HCT116 (cell line): ENCODE measurements around the gene GSN. TPM values are rescaled to one million over a fixed set of nuclear protein-coding genes. Genes with fewer than 3 reads are reported as not detected.

Experiments
- ATAC-seq: fragments of 200-7000 bp; cut with Tn5 transposase; 2 replicates; pipeline ENCODE4 v1.9.1; 2020; ENCODE audit warnings: mild to moderate bottlenecking, moderate library complexity
- BruUV-seq: library from RNA; stranded (reverse); fragments of 400-500 nt; replicated peaks from 2 replicates; lab custom pipeline; 2021; lab: Mats Ljungman, UMichigan
- CTCF ChIA-PET: fragments of 300-600 bp; sonication (Branson Sonifier 250); formaldehyde crosslinking; loops from one replicate; lab custom pipeline; 2021; ENCODE audit warnings: antibody characterized with exemption; lab: Charles Lee
- POLR2A ChIA-PET: fragments of 300-600, 350-600 bp; sonication (Branson Sonifier 250); formaldehyde crosslinking; loops from one replicate; lab custom pipeline; 2021; ENCODE audit warnings: antibody characterized with exemption; lab: Charles Lee
- RAD21 ChIA-PET, 2 experiments: fragments of 300-600 bp; sonication (Branson Sonifier 250); formaldehyde crosslinking; loops; one replicate each; lab custom pipeline; 2023; ENCODE audit warnings: low total read pairs in 2 of 2; ENCODE audit not compliant: uncharacterized antibody in 2 of 2, unreplicated experiment in 2 of 2, low non-redundant PET in 1 of 2; lab: Charles Lee
- DNase-seq: peaks from one replicate; pipeline ENCODE4 v3.0.0-alpha.2; 2010; ENCODE audit warnings: low read depth, low spot score
- H2AFZ ChIP-seq: fragments of 200-600 bp; shearing (Covaris generic), sonication (generic); 2 replicates; pipeline ENCODE4 v1.6.1; 2017; ENCODE audit warnings: low read depth, mixed run types, mixed read lengths, antibody characterized with exemption, low read length; ENCODE audit not compliant: poor library complexity, severe bottlenecking
- H3K27ac ChIP-seq: 2 replicates; pipeline ENCODE4 v1.5.1; 2012; ENCODE audit warnings: low read depth, low read length
- H3K27me3 ChIP-seq: fragments of 200-600 bp; sonication (generic); 2 replicates; pipeline ENCODE4 v1.6.1; 2016; ENCODE audit warnings: mixed run types, low read length, mixed read lengths; ENCODE audit not compliant: insufficient read depth
- H3K36me3 ChIP-seq, 2 experiments: fragments of 200-500 bp in 1 of 2; fragments of 200-600 bp in 1 of 2; sonication (Bioruptor generic) in 1 of 2; sonication (generic) in 1 of 2; 2 replicates each; pipeline versions ENCODE4 v1.5.1 to v1.6.1; 2014 to 2016; ENCODE audit warnings: low read length in 2 of 2, inconsistent platforms in 1 of 2, mixed read lengths in 1 of 2, mixed run types in 1 of 2; ENCODE audit not compliant: insufficient read depth in 2 of 2, control insufficient read depth in 1 of 2
- H3K4me1 ChIP-seq, 2 experiments: fragments of 200-600 bp in 1 of 2; sonication (generic) in 1 of 2; 2 replicates each; pipeline versions ENCODE4 v1.5.1 to v1.6.1; 2012 to 2017; ENCODE audit warnings: low read length in 2 of 2, inconsistent platforms in 1 of 2, mild to moderate bottlenecking in 1 of 2, mixed read lengths in 1 of 2, mixed run types in 1 of 2, moderate library complexity in 1 of 2; ENCODE audit not compliant: insufficient read depth in 2 of 2, control insufficient read depth in 1 of 2
- H3K4me2 ChIP-seq: fragments of 200-600 bp; sonication (generic); 2 replicates; pipeline ENCODE4 v1.6.1; 2017; ENCODE audit warnings: mixed run types, low read length, mixed read lengths
- H3K4me3 ChIP-seq, 2 experiments: fragments of 200-600 bp in 1 of 2; sonication (generic) in 1 of 2; replicated peaks in 1 of 2; 2 replicates each; pipeline ENCODE4 v1.5.1; 2011 to 2016; ENCODE audit warnings: low read length in 2 of 2, control low read depth in 1 of 2, low read depth in 1 of 2, mild to moderate bottlenecking in 1 of 2, mixed read lengths in 1 of 2, mixed run types in 1 of 2
- H3K79me2 ChIP-seq: fragments of 200-600 bp; sonication (generic); 2 replicates; pipeline ENCODE4 v1.6.1; 2017; ENCODE audit warnings: mild to moderate bottlenecking, mixed run types, low read length, moderate library complexity, mixed read lengths; ENCODE audit not compliant: insufficient read depth
- H3K9ac ChIP-seq: fragments of 200-600 bp; sonication (generic); 2 replicates; pipeline ENCODE4 v1.6.1; 2016; ENCODE audit warnings: low read length, mixed read lengths
- H3K9me2 ChIP-seq: fragments of 200-600 bp; sonication (generic), shearing (Covaris generic); 2 replicates; pipeline ENCODE4 v1.6.1; 2017; ENCODE audit warnings: mixed run types, mild to moderate bottlenecking, moderate library complexity; ENCODE audit not compliant: insufficient read depth
- H3K9me3 ChIP-seq, 2 experiments: fragments of 200-500 bp in 1 of 2; fragments of 200-600 bp in 1 of 2; sonication (Bioruptor generic) in 1 of 2; sonication (generic) in 1 of 2; 2 replicates each; pipeline ENCODE4 v1.6.1; 2014 to 2017; ENCODE audit warnings: low read length in 2 of 2, mixed read lengths in 2 of 2, inconsistent platforms in 1 of 2, low read depth in 1 of 2, mild to moderate bottlenecking in 1 of 2, mixed run types in 1 of 2, moderate library complexity in 1 of 2; ENCODE audit not compliant: control insufficient read depth in 1 of 2, insufficient read depth in 1 of 2
- H4K20me1 ChIP-seq: fragments of 200-600 bp; sonication (generic), shearing (Covaris generic); 2 replicates; pipeline ENCODE4 v1.6.1; 2017; ENCODE audit warnings: mixed run types, mild to moderate bottlenecking, moderate library complexity; ENCODE audit not compliant: insufficient read depth
- ATF3 ChIP-seq: IDR thresholded peaks from 2 replicates; pipeline ENCODE4 v1.6.1; 2012
- CBX3 ChIP-seq: IDR thresholded peaks from 2 replicates; pipeline ENCODE4 v1.6.1; 2012; ENCODE audit warnings: low read depth
- CTCF ChIP-seq, 3 experiments: fragments of 200-600 bp in 1 of 3; sonication (generic) in 1 of 3; IDR thresholded peaks in 2 of 3; conservative IDR thresholded peaks in 1 of 3; 2 replicates each; pipeline ENCODE4 v1.5.1; 2012 to 2017; ENCODE audit warnings: low read depth in 2 of 3, low read length in 2 of 3, antibody characterized with exemption in 1 of 3, borderline replicate concordance in 1 of 3, control low read depth in 1 of 3, mild to moderate bottlenecking in 1 of 3, mixed read lengths in 1 of 3, mixed run types in 1 of 3, moderate library complexity in 1 of 3; ENCODE audit not compliant: insufficient read depth in 1 of 3
- EGR1 ChIP-seq: IDR thresholded peaks from 2 replicates; pipeline ENCODE4 v1.6.1; 2012; ENCODE audit warnings: low read depth
- ELF1 ChIP-seq: IDR thresholded peaks from 2 replicates; pipeline ENCODE4 v1.6.1; 2012; ENCODE audit warnings: low read depth, borderline replicate concordance
- EZH2 ChIP-seq: fragments of 200-600 bp; sonication (generic); IDR thresholded peaks from 2 replicates; pipeline ENCODE4 v1.6.1; 2017; ENCODE audit warnings: antibody characterized with exemption, mixed run types
- FOSL1 ChIP-seq: IDR thresholded peaks from 2 replicates; pipeline ENCODE4 v1.6.1; 2012; ENCODE audit warnings: low read depth
- JUND ChIP-seq: IDR thresholded peaks from 2 replicates; pipeline ENCODE4 v1.6.1; 2012
- POLR2A ChIP-seq: IDR thresholded peaks from 2 replicates; pipeline ENCODE4 v1.7.0; 2011; ENCODE audit warnings: borderline replicate concordance; ENCODE audit not compliant: insufficient read depth, insufficient read length; ENCODE audit errors: extremely low read depth
- POLR2AphosphoS5 ChIP-seq: IDR thresholded peaks from 2 replicates; pipeline ENCODE4 v1.6.1; 2011; ENCODE audit warnings: mild to moderate bottlenecking, low read depth, low read length, moderate library complexity
- RAD21 ChIP-seq: IDR thresholded peaks from 2 replicates; pipeline ENCODE4 v1.6.1; 2012; ENCODE audit warnings: low read depth, mild to moderate bottlenecking
- SP1 ChIP-seq: IDR thresholded peaks from 2 replicates; pipeline ENCODE4 v1.6.1; 2012; ENCODE audit warnings: low read depth
- SRF ChIP-seq: IDR thresholded peaks from 2 replicates; pipeline ENCODE4 v1.6.1; 2012; ENCODE audit warnings: low read depth
- TCF7L2 ChIP-seq: IDR thresholded peaks from 2 replicates; pipeline ENCODE4 v1.7.0; 2011; ENCODE audit warnings: borderline replicate concordance, inconsistent platforms; ENCODE audit not compliant: insufficient read depth, insufficient read length; ENCODE audit errors: extremely low read depth
- YY1 ChIP-seq: IDR thresholded peaks from 2 replicates; pipeline ENCODE4 v1.6.1; 2011; ENCODE audit warnings: low read length, low read depth, moderate library complexity, mild to moderate bottlenecking; ENCODE audit not compliant: insufficient replicate concordance; ENCODE audit errors: extremely low read depth
- ZNF274 ChIP-seq: fragments of 200-500 bp; sonication (Bioruptor generic); IDR thresholded peaks from 2 replicates; pipeline ENCODE4 v1.6.1; 2014; ENCODE audit warnings: mild to moderate bottlenecking, low read depth, low read length, inconsistent platforms
- intact Hi-C: fragments of 100-400 bp; cut with micrococcal nuclease; formaldehyde crosslinking; loops from 2 replicates; pipeline ENCODE4 v1.10.0; 2022
- total RNA-seq: library from RNA; stranded (reverse); gene quantifications from one replicate; pipeline ENCODE4 v1.2.1, GENCODE V29; 2021; ENCODE audit not compliant: unreplicated experiment

GSN gene
- total RNA-seq, 1 experiment from 2014 or later: 71.3 TPM

- Histone ChIP-seq H3K36me3 (no peaks in the 10 kb centered on the region), H3K27me3 (no peaks in the 10 kb centered on the region), H4K20me1 (no peaks in the 10 kb centered on the region), H3K9me3 (no peaks in the 10 kb centered on the region), H3K9ac (no peak overlapping the region), H3K4me2 (no peak overlapping the region), H3K9me2 (no peaks in the 10 kb centered on the region), H2AFZ (no peak overlapping the region), H3K79me2 (no peaks in the 10 kb centered on the region), H3K4me3 (no peak overlapping the region), H3K27ac (no peak overlapping the region), H3K4me1 (no peaks in the 10 kb centered on the region)
- ATAC-seq: no peak
- ChIA-PET POLR2A (no interaction called here), CTCF (no interaction called here), RAD21 (no interaction called here)
- TF ChIP-seq CTCF (IDR thresholded peaks at IDR 0.05 in 2 of 3, conservative IDR thresholded peaks at IDR 0.05 in 1 of 3; ENCODE audit: borderline replicate concordance in 1 of 3, insufficient read depth in 1 of 3, low read depth in 2 of 3, low read length in 2 of 3): no peak
- TF ChIP-seq ATF3: no peak
- no peak for TF ChIP-seq TCF7L2
- TF ChIP-seq CBX3: no peak
- TF ChIP-seq RAD21: no peak
- TF ChIP-seq ZNF274: no peak
- TF ChIP-seq ELF1: no peak
- no peak for TF ChIP-seq JUND
- TF ChIP-seq POLR2AphosphoS5: no peak
- no peak for TF ChIP-seq SP1
- no peak for TF ChIP-seq EGR1
- TF ChIP-seq EZH2: no peak
- no peak for TF ChIP-seq SRF
- no peak for TF ChIP-seq YY1
- TF ChIP-seq FOSL1: no peak
- no peak for TF ChIP-seq POLR2A
- no peak for DNase-seq
- BruUV-seq: no TSS peak
- intact Hi-C loops: no loop called here
These were observed 68.7 kb downstream of the GSN start for GRCh38 chr9:121336665-121337064.
